Right renal pelvis (tissue), 4 donors: Measurements from ENCODE around the gene ZG16. TPM values are rescaled to one million over a fixed set of nuclear protein-coding genes. Genes with fewer than 3 reads are reported as not detected.

Experiments used
- DNase-seq, 4 donors: peaks; one replicate each; pipeline ENCODE4 v3.0.0-alpha.2; 2013; ENCODE audit warnings: low read depth in 4 of 4, low spot score in 3 of 4, missing footprints in 1 of 4
- polyA plus RNA-seq, 4 donors: library from polyadenylated mRNA; unstranded; fragments of 120-200 nt; gene quantifications; one replicate each; pipeline ENCODE4 v1.2.1, GENCODE V29; 2013; ENCODE audit not compliant: insufficient read length in 4 of 4

Gene ZG16
- polyA plus RNA-seq, 4 donors: 0.01 TPM; not detected in 3

DNA sequence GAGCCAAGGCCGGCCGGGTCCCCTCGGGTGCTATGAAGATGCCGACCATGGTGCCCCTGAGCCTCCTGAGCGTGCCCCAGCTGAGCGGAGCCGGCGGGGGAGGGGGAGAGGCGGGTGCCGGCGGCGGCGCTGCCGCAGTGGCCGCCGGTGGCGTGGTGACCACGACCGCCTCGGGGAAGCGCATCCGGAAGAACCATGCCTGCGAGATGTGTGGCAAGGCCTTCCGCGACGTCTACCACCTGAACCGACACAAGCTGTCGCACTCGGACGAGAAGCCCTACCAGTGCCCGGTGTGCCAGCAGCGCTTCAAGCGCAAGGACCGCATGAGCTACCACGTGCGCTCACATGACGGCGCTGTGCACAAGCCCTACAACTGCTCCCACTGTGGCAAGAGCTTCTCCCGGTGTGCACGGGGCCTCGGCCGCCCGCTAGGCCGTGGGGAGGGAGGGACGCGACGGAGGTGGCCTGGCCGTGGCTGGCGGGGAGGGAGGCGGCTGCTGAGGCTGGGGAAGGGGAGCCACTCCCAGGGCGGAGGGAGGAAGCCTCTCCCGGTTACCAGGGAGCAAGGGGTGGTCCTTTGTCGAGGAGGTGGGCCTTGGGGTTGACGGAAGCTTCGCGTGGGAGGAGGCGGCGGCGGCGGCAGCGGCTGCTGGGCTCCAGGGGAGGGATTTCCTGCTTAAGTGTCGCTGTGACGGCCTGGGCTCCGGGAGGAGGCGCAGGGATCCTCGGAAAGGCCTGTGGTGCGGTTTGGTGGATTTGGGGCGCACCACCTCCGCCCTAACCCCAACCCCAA is 29.6 kb downstream of the ZG16 start:
- DNase-seq: peak in 3 of 4 donors; percentile 76 to 83 (median 79)

GRCh38 chr16:29808219-29808900 is 30.3 kb downstream of the ZG16 start:
- no peak for DNase-seq

DNA sequence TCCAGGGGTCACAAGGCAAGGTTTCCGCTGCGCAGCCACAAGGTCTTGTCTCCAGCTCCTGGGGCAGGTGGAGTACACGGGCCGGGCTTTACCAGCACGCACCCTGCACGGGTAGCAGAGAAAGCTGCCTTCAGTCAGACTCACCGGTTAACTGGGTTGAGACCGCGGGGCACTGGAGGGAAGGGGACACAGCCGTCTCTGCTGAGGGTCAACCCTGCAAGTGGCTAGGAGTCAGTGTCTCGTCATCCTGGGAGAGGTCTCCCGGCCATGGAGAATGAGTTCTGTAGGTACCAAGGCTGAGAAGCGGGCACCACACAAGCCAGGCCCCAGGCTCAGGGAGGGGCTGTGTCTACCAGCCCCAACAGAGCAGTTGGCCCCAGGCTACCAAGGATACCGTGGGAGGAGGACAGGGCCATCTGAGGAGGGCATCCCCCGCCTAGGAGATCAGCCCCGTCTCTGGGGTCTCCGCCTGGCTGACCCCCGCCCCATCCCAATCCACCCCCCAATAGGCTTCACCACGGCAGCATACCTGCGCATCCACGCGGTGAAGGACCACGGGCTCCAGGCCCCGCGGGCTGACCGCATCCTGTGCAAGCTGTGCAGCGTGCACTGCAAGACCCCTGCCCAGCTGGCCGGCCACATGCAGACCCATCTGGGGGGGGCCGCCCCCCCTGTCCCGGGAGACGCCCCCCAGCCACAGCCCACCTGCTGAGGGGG is 31.1 kb downstream of the ZG16 start:
- DNase-seq: no peak

GRCh38 chr16:29809850-29810698 is 32.0 kb downstream of the ZG16 start:
- DNase-seq: no peak

- no peak for DNase-seq
Observed at GRCh38 chr16:29810699-29811169, 32.7 kb downstream of the ZG16 start.

DNA sequence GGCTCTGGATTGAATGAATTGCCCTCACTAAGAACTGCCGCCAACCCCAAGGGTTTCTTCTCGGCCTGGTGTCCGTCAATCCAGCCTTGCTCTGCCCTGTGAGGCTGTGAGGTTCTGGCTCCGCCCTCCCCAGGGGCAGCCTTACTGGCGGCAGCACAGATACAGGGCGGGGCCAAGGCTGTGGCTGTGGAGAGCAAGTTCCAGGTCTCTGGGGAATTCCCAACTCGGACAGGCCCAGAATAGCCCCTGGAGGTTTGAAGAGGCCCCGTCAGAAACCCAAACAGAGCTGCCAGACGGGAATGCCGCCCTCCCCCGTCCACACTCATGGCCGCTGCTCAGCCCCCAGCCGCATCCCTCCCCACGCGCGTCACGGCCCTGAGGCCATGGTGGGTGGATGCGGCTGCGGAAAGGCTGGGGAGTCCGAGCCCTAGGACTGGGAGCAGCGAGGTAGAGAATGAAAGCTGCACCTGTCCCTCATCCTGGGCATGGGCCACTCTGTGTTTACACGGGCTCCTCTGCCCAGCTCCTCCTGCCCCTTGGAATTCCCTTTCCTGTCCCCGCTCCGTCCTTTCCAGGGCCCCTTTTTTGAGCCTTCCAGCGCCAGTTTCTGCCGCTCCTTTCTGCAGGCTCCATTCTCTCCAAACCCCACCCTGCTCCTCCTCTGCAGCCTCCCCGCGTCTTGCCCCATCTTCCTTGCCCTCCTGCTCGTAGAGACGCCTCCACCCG is 33.3 kb downstream of the ZG16 start:
- peak; percentile 82 to 91 (median 89) for DNase-seq

DNA sequence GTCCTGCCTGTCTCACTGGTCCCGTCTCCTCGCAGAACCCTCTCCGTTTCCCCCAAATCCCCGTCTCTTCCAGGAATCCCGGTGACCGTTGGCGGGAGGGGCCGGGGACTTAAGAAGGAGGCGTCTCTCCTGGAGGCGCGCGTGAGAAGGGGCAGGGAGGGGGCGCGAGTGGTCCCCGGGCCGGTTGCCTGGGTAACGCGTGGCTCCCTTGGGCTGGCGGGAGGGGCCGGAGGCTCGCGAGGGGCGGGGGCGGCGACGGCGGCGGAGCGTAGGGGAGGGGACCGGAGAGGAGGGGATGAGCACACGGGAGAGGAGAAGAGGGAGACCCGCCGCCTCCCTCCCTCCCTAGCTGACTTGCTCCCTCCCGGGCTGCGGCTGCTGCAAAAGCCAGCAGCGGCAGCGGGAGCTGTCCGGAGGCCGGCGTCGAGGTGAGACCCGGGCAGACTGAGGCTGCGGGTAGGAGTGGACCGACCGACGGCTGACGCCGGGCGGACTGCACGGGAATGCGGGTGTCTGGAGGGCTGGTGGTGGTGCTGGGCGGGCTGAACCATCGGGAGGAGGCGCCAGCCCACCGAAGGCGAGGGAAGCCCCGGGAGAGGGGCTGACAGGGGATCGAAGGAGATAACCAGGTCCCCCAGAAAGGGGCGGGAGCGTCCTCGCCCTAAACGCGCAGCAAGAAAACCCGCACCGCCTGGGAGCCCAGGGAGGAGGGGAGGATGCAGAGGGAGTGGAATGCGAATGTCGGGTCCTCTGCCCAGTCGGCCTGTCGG is 34.0 kb downstream of the ZG16 start, which contains the start of gene PRRT2:
Gene PRRT2 (plus strand): TSS at position 298 of the 770 bp plus-strand sequence. CDS start 862 bp downstream, outside the sequence.
- DNase-seq: no peak

DNA sequence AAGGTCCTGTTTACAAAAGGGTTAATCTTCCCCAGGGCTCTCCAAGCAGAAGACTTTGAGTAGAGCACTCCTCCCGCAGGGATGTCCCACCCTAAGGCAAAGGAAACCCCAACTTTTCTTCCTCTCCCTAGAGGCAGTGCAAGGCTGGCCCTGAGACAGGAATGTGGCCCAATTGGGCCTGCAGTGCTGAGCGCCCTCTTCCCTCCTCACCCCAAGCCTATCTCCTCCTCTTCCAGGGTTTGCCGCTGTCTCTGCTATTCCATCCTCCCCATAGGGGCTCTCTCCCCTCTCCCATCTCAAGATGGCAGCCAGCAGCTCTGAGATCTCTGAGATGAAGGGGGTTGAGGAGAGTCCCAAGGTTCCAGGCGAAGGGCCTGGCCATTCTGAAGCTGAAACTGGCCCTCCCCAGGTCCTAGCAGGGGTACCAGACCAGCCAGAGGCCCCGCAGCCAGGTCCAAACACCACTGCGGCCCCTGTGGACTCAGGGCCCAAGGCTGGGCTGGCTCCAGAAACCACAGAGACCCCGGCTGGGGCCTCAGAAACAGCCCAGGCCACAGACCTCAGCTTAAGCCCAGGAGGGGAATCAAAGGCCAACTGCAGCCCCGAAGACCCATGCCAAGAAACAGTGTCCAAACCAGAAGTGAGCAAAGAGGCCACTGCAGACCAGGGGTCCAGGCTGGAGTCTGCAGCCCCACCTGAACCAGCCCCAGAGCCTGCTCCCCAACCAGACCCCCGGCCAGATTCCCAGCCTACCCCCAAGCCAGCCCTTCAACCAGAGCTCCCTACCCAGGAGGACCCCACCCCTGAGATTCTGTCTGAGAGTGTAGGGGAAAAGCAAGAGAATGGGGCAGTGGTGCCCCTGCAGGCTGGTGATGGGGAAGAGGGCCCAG is 34.9 kb downstream of the ZG16 start:
- no peak for DNase-seq

DNA sequence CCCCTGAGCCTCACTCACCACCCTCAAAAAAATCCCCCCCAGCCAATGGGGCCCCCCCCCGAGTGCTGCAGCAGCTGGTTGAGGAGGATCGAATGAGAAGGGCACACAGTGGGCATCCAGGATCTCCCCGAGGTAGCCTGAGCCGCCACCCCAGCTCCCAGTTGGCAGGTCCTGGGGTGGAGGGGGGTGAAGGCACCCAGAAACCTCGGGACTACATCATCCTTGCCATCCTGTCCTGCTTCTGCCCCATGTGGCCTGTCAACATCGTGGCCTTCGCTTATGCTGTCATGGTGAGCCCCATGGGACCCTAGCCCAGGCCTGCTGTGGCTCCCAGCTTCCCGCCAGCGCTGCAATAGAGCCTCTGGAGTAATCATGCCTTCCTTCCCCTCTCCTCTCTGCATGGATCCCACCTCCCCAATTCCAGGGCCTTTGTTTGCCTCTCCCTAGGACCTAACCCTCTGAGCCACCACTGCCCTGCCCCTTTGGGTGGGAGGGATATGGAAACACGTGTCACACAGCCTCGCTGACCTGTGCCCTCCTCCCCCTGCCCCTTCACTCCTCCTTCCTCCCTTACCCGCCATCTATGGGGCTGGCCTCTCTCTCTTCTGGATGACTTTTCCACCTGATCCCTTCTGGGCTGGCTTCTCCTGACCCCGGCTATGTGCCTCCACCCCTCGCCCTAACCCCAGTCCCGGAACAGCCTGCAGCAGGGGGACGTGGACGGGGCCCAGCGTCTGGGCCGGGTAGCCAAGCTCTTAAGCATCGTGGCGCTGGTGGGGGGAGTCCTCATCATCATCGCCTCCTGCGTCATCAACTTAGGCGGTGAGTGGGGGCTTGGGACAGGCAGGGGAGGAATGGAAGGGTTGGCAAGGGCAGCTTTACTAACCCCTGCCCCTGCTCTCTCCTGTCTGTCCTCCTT is 35.8 kb downstream of the ZG16 start:
- no peak for DNase-seq

DNA sequence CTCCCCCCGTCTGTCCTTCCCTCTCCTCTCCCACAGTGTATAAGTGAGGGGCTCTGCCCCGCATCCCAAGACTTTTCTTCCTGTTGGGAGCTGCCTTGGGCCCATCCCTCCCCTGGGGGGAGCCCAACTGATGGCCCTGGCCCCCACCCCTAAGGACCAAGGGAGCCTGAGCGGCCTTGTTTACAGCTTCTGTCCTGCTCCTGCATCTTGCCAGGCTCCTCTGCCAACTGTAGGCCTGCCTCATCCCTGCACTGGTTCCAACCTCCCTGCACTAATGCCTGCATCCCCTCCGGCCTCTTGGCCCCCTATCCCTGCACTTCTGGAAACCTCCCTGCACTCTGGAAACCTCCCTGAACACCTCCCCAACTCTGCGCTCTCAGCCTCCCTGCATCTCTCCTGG is 36.5 kb downstream of the ZG16 start:
- no peak for DNase-seq

GRCh38 chr16:29815032-29815721 is 37.1 kb downstream of the ZG16 start:
- no peak for DNase-seq

DNA sequence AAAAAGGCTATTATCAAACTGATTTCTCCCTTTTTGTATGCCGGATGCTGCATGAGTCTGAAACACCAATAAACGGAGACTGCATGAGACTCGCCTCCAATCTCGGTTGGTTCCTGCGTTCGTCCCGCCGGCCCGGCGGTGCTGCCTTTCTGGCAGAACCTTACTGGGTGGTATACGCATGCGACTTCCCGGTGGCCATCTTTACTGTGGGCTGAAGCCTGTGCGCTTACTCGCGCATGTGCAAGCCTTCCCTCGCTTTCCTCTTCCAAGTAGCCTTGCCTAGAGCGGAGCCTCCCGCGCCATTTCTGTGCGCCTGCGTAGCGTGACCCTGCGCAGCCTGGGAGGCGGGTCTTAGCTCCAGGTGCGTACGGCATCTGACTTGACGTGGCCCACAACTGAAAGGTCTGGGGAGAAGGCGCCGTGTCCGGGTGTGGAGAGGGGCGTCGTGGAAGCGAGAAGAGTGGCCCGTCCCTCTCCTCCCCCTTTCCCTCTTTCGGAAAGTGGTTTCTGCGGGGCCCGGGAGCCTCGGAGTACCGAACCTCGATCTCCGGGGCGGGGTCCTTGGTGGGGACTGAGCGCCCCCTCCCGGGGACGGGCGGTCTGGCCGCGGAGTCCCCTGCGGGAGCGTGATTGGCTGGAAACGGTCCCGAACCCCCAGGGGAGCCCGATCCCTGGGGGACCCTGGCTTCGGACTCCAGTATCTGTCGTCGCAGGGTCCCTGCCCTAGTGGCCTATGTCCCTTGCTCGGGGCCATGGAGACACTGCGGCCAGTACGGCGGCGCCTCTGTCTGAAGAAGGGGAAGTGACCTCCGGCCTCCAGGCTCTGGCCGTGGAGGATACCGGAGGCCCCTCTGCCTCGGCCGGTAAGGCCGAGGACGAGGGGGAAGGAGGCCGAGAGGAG is 38.0 kb downstream of the ZG16 start, which contains the start of gene PAGR1:
Gene PAGR1 (plus strand): TSS at position 360 of the 901 bp plus-strand sequence. CDS start 374 bp downstream, at position 734.
- peak; percentile 98 for DNase-seq

GRCh38 chr16:29816694-29817441 is 38.8 kb downstream of the ZG16 start:
- DNase-seq: no peak

- DNase-seq: no peak
Observed at GRCh38 chr16:29818082-29818481, 40.0 kb downstream of the ZG16 start.
